ENCODE measurements around the gene ARID5B.

Gene ARID5B

GRCh38 chr10:62038609-62039190 lies 137.2 kb downstream of the ARID5B start:
- peak; percentile 80 for DNase-seq

- DNase-seq, result no peak
These were observed 138.5 kb downstream of the ARID5B start for GRCh38 chr10:62039954-62040353.

- no peak for DNase-seq
These were observed 139.4 kb downstream of the ARID5B start for GRCh38 chr10:62040881-62041280.

DNA sequence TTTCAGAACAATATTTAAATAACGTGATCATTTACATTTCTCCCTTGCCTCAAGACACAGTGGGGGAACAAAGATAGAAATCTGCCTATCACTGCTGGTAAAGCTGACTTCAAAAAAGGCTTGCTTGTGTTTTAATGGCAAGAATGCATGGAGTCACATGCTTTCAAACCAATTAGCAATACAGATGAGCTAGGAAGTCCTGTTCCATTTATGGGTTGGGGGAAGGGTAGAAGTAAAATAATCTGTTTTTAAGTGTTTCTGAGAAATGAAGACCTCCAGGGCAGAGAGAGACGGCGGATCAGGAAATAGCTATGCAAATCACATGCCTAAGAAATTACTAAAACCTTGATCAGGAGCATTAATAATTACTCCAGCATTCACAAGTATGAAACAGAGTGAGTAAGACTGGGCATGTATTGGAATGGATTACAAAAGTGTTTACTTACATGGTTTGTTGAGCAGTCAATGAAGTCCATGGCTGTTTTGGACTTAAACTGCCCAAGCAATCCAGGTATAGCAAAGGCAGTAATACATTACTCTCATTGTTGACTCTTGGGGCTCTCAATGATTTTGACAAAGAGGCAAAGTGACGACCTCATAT lies 142.0 kb downstream of the ARID5B start:
- DNase-seq, result no peak

DNA sequence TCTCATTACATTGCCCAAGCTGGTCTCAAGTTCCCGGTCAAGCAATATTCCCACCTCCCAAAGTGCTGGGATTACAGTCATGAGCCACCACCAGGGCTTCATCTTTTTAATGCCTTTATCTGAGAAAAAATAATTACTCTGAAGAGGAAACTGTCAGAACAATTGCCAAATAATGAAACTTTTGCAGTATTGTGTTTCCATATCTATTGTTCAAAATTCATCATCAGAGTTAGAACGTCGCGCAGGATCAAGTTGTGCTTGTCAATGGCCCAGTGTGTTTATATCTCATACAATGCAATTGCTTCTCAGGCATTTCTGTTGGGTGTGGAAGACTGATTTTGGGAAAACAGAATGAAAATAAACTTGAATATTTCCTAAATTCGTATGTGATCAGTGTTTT lies 143.1 kb downstream of the ARID5B start:
- no peak for DNase-seq

DNA sequence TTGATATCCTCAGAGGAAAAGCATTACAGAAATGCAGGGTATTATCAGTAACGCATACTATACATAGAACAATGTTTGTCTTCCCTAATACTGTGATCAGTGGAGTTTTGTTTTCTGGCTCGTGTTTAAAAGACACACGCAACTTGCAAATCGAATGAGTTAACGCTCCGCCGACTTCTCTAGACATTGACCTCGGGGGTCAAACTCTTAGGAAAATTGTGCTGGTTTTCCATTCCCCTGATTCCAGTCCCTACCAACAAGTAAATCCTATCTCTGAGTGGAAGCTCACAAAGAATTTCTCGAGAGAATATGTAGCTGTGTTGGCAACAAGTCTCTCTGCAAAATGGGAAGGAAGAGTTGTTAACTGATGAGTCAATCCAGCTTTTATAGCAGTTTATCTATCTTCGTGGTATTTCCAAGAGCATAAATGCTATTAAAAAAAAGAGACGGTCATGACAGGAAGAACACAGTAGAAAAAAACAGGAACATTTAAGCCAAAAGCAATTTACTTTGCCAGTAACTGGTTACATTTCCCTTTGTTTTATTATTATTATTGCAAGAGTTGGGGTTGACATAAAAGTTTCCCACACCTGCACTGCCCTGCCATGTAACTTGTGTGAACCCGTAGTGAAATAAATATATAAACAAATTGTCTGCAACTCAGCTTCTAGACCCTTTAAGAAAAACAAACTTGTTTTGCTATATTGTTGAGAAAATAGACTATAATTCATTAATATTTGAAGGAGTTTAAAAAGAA lies 144.4 kb downstream of the ARID5B start:
- no peak for DNase-seq

DNA sequence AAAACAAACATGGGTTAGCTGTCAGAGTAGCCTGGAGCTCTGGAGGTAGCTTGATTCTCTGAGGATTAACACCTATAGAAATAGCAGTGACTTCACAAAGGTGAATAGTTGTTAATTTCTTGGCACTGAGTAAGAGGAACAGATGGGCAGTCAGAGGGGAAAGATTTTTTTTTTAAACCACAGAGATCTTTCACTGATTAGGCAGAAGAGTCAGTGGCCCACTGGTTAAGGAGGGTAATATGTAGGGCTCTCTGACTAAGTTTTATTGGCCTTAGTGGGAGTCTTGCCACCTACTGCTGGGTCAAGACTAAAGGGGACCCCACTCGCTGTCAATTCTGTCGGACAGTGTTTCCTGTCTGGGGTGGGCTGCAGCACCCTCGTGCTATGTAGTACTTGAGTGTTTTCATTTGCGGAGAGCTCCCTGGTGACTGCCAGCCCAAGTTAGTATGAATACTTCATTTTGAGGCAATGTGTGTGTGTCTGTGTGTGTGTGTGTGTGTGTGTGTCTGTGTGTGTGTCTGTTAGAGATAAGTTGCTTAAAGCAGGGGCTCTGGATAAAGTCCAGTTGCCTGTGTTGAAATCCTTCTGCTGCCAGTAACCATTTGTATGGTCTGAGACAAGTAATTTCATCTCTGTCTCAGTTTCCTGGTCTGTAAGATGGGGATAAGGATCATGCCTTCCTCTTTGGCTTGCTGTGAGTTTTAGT lies 145.2 kb downstream of the ARID5B start:
- DNase-seq, result peak; percentile 20

GRCh38 chr10:62047228-62047892 lies 145.9 kb downstream of the ARID5B start:
- DNase-seq, result no peak

GRCh38 chr10:62047960-62048383 lies 146.5 kb downstream of the ARID5B start:
- DNase-seq, result peak; percentile 28

- DNase-seq, result no peak
These were observed 147.0 kb downstream of the ARID5B start for GRCh38 chr10:62048470-62048869.

DNA sequence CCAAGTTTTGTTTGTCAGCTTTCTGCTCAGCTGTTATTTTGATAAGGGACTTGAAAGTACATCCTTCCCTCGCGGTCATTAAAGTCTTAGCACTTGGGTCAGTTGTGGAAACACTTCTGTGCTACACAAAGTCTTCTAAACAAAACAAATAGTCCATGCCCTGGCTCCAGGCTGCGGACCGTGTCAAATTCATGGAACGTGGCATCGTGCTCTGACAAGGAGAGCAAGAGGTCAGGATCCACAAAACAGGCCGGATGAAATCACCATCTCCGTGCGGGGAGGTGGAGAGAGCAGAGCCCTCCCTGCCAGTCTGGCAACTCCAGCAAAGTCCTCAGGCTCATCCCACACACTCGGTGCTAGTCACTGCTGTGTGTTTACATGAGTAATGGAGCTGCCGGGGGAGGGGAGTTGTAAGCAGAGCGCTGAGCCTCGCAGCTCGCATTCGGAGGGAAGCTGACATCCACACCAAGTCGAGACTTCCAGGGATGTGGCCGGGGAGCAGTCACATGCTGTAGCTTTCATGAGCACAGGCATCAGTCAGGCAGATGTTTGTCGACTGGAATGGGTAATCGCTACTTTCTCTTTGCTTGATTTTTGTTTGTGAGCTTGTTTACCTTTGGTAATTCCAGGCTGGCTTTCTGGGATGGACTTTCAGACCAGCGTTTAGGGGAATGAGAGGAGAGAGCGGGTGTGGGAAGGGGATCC lies 147.6 kb downstream of the ARID5B start:
- peak; percentile 60 for DNase-seq

DNA sequence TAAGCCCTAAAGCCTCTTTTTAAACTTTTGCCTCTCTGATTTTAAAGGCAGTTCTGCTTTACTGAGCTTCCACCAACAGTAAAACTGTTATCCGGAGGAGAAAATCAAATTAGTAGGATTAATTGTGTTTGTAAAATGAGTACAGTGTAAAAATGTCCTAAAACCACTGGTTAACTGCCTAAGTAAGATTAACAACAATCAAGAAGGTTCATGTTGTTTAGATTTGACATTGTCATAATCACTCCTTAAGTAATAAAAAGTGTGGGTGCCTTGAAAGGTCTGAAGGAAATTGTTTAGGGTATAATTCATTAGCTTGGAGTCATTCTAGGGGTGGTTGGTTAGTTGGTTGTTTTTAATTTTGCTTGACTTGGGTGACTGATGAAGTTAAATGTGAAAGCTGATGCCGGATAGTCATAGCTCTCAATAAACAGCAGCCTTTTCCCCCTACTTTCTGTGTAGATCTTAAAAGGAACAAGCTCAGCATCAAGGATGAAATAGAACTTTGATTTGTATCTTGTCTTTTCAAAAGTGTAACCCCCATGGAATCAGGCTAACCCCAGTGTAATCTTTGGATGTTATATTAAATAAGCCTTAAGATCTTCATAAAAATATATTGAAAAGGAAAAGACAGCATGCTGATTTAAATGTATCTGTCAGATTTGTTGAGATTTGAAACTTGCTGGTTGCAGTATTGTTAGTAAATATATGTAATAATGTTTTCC lies 148.3 kb downstream of the ARID5B start:
- no peak for DNase-seq

GRCh38 chr10:62050346-62050892 lies 148.9 kb downstream of the ARID5B start:
- no peak for DNase-seq

GRCh38 chr10:62050893-62051433 lies 149.5 kb downstream of the ARID5B start:
- peak; percentile 83 for DNase-seq

DNA sequence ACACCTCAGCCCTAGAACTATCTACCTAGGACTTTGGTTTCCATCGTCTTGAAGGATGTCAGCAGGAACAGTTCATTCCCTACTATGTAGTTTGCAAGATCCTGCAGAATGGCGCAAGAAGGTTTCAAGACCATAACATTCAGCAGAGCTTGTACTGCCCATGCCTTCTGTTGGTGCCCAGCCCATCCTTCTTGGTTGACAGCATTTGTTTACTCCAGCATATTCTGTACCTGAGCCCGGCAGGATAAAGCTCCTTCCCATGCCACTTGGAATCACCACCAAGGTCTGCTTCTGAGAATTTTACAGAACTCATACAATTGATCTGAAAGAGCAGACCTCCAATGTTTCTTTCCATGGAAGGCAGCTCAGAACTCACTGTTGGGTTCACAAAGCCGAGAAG lies 150.8 kb downstream of the ARID5B start:
- no peak for DNase-seq

DNA sequence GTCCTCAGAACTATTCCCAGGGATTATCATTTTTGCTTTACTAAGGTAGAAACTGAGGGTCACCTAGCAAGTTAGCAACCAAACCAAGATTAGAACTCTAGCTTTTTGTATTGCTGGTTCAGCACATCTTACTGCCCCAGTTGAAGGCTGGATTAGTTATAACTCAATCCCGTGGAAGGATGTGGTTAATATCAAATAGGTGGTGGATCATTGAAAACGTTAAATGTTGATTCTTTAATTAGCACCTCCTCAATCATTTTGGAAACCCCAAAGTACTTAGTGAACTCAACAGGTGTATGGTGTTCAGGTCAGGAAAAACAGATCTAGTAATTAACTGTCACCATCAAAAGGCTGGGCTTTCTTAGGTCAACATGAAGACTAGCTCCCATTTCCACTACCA lies 152.4 kb downstream of the ARID5B start:
- DNase-seq, result no peak

DNA sequence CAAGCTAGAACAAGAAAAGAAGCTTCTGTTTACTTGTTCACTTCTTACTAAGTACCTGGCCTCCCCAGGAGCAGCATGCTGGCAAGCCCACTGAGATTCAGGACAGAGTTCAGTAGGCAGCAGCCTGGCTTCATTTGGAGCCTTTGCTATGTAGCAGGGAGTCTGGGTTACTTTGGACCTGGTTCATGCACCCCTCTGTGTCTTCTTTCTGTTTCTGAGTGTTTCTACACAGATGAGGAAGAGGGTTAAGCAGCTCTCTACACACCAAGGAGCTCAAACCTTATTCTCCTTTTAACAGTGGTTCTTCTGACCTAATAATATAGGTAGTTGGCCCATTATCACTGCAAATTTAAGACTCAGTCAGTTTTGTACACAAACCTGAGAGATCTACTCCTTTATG lies 152.9 kb downstream of the ARID5B start:
- DNase-seq, result no peak

- no peak for DNase-seq
These were observed 153.3 kb downstream of the ARID5B start for GRCh38 chr10:62054830-62055229.

DNA sequence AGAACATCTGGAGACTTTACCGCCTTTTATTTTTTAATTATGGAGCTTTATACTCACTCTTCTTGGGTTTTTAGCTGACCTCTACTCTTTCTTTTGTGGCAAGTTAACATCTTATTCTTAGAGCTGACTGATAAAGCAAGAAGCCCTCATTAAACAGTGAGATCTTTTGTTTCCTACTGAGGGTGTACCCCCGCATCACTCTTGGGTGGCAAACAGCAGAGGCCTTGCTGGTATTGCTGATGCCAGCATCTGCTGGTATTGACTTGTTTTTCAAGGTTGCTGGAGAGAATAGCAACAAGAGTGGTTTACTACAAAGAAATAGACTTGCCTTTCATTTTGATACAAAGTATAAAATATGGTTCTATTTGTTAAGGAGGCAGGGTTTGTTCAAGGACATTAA lies 154.7 kb downstream of the ARID5B start:
- DNase-seq, result no peak

GRCh38 chr10:62056698-62057097 lies 155.2 kb downstream of the ARID5B start:
- no peak for DNase-seq

DNA sequence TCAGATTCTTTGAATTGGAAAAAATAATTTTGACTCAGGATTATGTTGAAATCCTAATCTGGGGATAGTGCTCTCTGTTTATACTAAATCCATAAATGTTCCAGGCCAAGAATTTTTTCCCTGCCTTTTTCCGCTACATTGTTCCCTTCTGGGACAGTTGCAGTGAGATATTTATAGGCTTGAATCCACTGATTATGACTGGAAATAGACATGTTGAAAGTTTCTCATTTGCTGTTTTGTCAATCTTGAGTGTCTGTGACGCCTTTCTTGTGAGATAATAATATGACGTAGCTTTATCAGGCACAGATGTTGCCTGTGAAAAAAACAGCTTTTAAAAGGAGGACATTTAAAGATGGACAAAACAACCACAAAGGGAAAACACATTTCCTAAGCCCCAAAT lies 155.9 kb downstream of the ARID5B start:
- no peak for DNase-seq

Data from CD4-positive, alpha-beta T cell treated with Interferon gamma for 1 hour (primary cell).